ENCODE data around the gene RELL2. TPM values are rescaled to one million over a fixed set of nuclear protein-coding genes. Genes with fewer than 3 reads are reported as not detected.
A peak's percentile ranks its signal among the peaks of the same experiment; 100 is the strongest.

RELL2 gene
- total RNA-seq, 3 donors from 2014 or later (not counting 1 experiment from before 2014, with no cell fraction given), result 5.7 to 6.6 (median 6.1) TPM

DNA sequence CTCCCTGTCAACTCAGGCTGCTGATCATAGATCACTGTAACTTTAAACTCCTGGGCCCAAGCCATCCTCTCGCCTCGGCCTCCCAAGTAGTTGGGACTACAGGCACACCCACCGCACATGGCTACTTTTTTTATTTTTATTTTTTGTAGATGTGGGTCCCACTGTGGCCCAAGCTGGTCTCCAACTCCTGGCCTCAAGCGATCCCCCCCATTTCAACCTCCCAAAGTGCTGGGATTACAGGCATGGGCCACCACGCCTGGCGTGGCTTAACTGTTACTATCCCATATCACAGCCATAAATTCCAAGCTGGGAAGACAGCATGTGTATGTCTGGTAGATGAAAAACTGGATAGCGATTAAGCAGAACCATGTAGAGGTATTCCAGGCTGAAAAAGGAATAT, 1.2 kb upstream of the RELL2 start:
- H3K4me1 Mint-ChIP-seq, result peaks cover 22 to 36% of the 10 kb centered on the region in 2 donors
- H3K27ac Mint-ChIP-seq, result peak overlapping the region; percentile 48 to 84
- Histone ChIP-seq H3K27ac (ENCODE audit: low read length) (no peak overlapping the region), H3K9me3 (ENCODE audit: control insufficient read depth, insufficient read depth, low read length) (no peaks in the 10 kb centered on the region), H3K4me3 (ENCODE audit: low read length) (no peak overlapping the region), H3K36me3 (ENCODE audit: control insufficient read depth, insufficient read depth, low read length) (peaks cover 7% of the 10 kb centered on the region), H3K4me1 (ENCODE audit: control insufficient read depth, insufficient read depth, low read length) (peaks cover 30% of the 10 kb centered on the region), H3K27me3 (ENCODE audit: control insufficient read depth, insufficient read depth, low read length) (no peaks in the 10 kb centered on the region)
- H3K36me3 Mint-ChIP-seq, result no peaks in the 10 kb centered on the region
- H3K4me3 Mint-ChIP-seq, result peak overlapping the region; percentile 86
- intact Hi-C loops (cut with micrococcal nuclease), result loop anchor here (1.0 to 5.0 kb wide), 4 partner anchors 16 to 47 kb away; partner anchors contain the start of genes ARAP3, DIAPH1 and FCHSD1
- no peaks in the 10 kb centered on the region for H3K9me3 Mint-ChIP-seq
- H3K27me3 Mint-ChIP-seq (ENCODE audit: low read depth in 2 of 2), result no peaks in the 10 kb centered on the region
- no peak for ATAC-seq
- WGBS (ENCODE audit: insufficient coverage), result 76% methylated on average over 2 of the region's 7 CpGs
- DNase-seq, result no peak
- TF ChIP-seq CTCF (IDR thresholded peaks at IDR 0.05), result no peak

- Mint-ChIP-seq H3K4me3 (peak overlapping the region; percentile 86), H3K9me3 (no peaks in the 10 kb centered on the region), H3K36me3 (no peaks in the 10 kb centered on the region), H3K27me3 (ENCODE audit: low read depth in 2 of 2) (no peaks in the 10 kb centered on the region), H3K27ac (peak overlapping the region; percentile 48 to 84), H3K4me1 (peaks cover 22 to 36% of the 10 kb centered on the region in 2 donors)
- no peak for ATAC-seq
- H3K36me3 ChIP-seq (ENCODE audit: control insufficient read depth, insufficient read depth, low read length), result peaks cover 6% of the 10 kb centered on the region
- no peaks in the 10 kb centered on the region for H3K9me3 ChIP-seq (ENCODE audit: control insufficient read depth, insufficient read depth, low read length)
- H3K27ac ChIP-seq (ENCODE audit: low read length), result peak overlapping the region; percentile 69
- H3K4me1 ChIP-seq (ENCODE audit: control insufficient read depth, insufficient read depth, low read length), result peaks cover 30% of the 10 kb centered on the region
- no peaks in the 10 kb centered on the region for H3K27me3 ChIP-seq (ENCODE audit: control insufficient read depth, insufficient read depth, low read length)
- 8% methylated on average over 4 of the region's 4 CpGs for WGBS (ENCODE audit: insufficient coverage)
- DNase-seq, result no peak
- peak overlapping the region; percentile 87 for H3K4me3 ChIP-seq (ENCODE audit: low read length)
- no peak for TF ChIP-seq CTCF (IDR thresholded peaks at IDR 0.05)
- intact Hi-C loops (cut with micrococcal nuclease), result loop anchor here (1.0 to 5.0 kb wide), 4 partner anchors 15 to 46 kb away; partner anchors contain the start of genes ARAP3, DIAPH1 and FCHSD1
Measured at GRCh38 chr5:141636106-141636412, 738 bp upstream of the RELL2 start.

DNA sequence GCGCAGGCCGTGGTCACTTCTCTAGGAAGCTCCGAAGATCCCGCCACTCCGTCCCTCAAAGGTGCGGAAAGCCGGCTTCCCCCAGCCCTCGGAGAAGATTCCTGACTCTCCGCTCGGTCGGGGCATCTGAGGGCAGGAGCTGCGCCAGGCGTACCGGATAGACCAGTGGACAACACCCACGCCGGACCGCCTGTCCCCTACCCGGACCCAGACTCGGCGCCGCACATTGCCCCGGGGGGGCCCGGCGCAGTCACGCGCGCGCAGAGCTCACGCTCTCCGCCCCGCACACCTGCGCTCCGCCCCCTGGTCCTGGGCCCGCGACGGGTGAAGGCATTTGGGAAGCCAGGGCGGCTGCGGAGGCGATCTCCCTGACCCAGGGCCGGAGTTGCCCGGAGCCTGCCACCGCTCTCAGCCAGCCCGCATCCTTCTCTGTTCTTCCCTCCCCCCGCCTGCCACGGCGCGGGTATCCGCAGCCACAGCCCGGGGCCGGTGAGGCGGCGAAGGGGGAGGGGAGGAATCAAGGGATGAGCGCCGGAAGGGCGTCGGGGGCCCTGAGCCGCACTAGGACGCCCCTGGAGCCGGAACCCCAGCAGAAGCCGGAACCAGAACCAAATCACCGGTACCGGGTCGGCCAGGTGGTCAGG, 448 bp downstream of the RELL2 start:
- H3K4me3 Mint-ChIP-seq, result peak overlapping the region; percentile 86

More for the DNA sequence above, 448 bp downstream of the RELL2 start:
- H3K4me1 Mint-ChIP-seq, result peaks cover 22 to 36% of the 10 kb centered on the region in 2 donors
- Histone ChIP-seq H3K27me3 (ENCODE audit: control insufficient read depth, insufficient read depth, low read length) (no peaks in the 10 kb centered on the region), H3K4me3 (ENCODE audit: low read length) (peak overlapping the region; percentile 87), H3K36me3 (ENCODE audit: control insufficient read depth, insufficient read depth, low read length) (peaks cover 7% of the 10 kb centered on the region), H3K9me3 (ENCODE audit: control insufficient read depth, insufficient read depth, low read length) (no peaks in the 10 kb centered on the region), H3K27ac (ENCODE audit: low read length) (peak overlapping the region; percentile 44), H3K4me1 (ENCODE audit: control insufficient read depth, insufficient read depth, low read length) (peaks cover 30% of the 10 kb centered on the region)
- ATAC-seq (peak; percentile 33 to 53 (median 41)), DNase-seq (peak in 1 of 2 donors; percentile 77)
- H3K36me3 Mint-ChIP-seq, result no peaks in the 10 kb centered on the region
- H3K9me3 Mint-ChIP-seq, result no peaks in the 10 kb centered on the region
- TF ChIP-seq CTCF (IDR thresholded peaks at IDR 0.05), result no peak
- no peaks in the 10 kb centered on the region for H3K27me3 Mint-ChIP-seq (ENCODE audit: low read depth in 2 of 2)
- peak overlapping the region in 1 of 2 donors; percentile 84 for H3K27ac Mint-ChIP-seq
- under 1% methylated on average over 63 of the region's 63 CpGs for WGBS (ENCODE audit: insufficient coverage)
- intact Hi-C loops (cut with micrococcal nuclease), result loop anchor here (2.0 to 5.0 kb wide), 3 partner anchors 18 to 45 kb away; partner anchors contain the start of genes ARAP3 and DIAPH1

All from natural killer cell (primary cell).